NCI-H1048 (cell line): ENCODE measurements around the gene GRIN2C.
A peak's percentile ranks its signal among the peaks of the same experiment; 100 is the strongest.

ENCODE experiments used
- DNase-seq: peaks from one replicate; lab custom pipeline; 2025; lab: John Stamatoyannopoulos, UW

GRIN2C gene

GRCh38 chr17:74846621-74847020 is 13.1 kb downstream of the GRIN2C start:
- no peak for DNase-seq

- DNase-seq: no peak
Observed at GRCh38 chr17:74843352-74843627, 16.4 kb downstream of the GRIN2C start.

GRCh38 chr17:74842599-74843351 is 16.9 kb downstream of the GRIN2C start:
- peak; percentile 21 for DNase-seq

GRCh38 chr17:74842146-74842598 is 17.5 kb downstream of the GRIN2C start:
- no peak for DNase-seq

- no peak for DNase-seq
Observed at GRCh38 chr17:74840989-74841666, 18.6 kb downstream of the GRIN2C start.

GRCh38 chr17:74839990-74840852 is 19.5 kb downstream of the GRIN2C start:
- no peak for DNase-seq

GRCh38 chr17:74838274-74838673 is 21.4 kb downstream of the GRIN2C start:
- no peak for DNase-seq

- DNase-seq: no peak
Observed at GRCh38 chr17:74836691-74837467, 22.8 kb downstream of the GRIN2C start.

GRCh38 chr17:74836191-74836590 is 23.5 kb downstream of the GRIN2C start:
- no peak for DNase-seq

- no peak for DNase-seq
Observed at GRCh38 chr17:74833501-74834377, 25.9 kb downstream of the GRIN2C start.

- DNase-seq: no peak
Observed at GRCh38 chr17:74832421-74832820, 27.3 kb downstream of the GRIN2C start.

- no peak for DNase-seq
Observed at GRCh38 chr17:74831444-74832146, 28.1 kb downstream of the GRIN2C start.

GRCh38 chr17:74830861-74831260 is 28.8 kb downstream of the GRIN2C start:
- DNase-seq: no peak

GRCh38 chr17:74827800-74828199 is 31.9 kb downstream of the GRIN2C start:
- no peak for DNase-seq

GRCh38 chr17:74825952-74826719 is 33.5 kb downstream of the GRIN2C start:
- no peak for DNase-seq

GRCh38 chr17:74824961-74825627 is 34.6 kb downstream of the GRIN2C start:
- no peak for DNase-seq

- DNase-seq: no peak
Observed at GRCh38 chr17:74822939-74823367, 36.7 kb downstream of the GRIN2C start.

GRCh38 chr17:74822335-74822938 is 37.2 kb downstream of the GRIN2C start:
- no peak for DNase-seq
